ENCODE results near the gene SLC8A3.

DNA sequence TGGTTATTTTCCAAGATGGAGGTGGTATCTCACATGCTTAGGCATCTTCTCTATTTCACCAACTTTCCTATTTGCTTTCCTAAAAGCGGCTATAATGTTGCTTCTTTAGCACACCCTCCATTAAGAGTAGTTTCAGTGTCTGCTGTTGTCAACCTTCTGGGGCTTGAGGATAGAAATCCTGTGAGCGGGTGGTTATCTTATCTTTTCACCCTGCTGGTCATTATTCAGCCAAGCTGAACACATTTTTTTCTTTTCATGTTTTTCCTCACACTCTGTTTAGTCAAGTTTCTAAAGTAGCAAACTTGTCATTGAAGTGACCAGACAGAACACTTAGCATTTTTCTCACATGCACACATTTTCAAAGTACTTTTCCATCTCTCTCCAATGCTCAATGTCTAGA lies 104.5 kb downstream of the SLC8A3 start:
- TF ChIP-seq, protein P1, sequence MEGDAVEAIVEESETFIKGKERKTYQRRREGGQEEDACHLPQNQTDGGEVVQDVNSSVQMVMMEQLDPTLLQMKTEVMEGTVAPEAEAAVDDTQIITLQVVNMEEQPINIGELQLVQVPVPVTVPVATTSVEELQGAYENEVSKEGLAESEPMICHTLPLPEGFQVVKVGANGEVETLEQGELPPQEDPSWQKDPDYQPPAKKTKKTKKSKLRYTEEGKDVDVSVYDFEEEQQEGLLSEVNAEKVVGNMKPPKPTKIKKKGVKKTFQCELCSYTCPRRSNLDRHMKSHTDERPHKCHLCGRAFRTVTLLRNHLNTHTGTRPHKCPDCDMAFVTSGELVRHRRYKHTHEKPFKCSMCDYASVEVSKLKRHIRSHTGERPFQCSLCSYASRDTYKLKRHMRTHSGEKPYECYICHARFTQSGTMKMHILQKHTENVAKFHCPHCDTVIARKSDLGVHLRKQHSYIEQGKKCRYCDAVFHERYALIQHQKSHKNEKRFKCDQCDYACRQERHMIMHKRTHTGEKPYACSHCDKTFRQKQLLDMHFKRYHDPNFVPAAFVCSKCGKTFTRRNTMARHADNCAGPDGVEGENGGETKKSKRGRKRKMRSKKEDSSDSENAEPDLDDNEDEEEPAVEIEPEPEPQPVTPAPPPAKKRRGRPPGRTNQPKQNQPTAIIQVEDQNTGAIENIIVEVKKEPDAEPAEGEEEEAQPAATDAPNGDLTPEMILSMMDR (IDR thresholded peaks at IDR 0.05), result no peak
- no peak for TF ChIP-seq POLR2A (IDR thresholded peaks at IDR 0.05)
